ENCODE data around the gene PIGU. TPM values are rescaled to one million over a fixed set of nuclear protein-coding genes. Genes with fewer than 3 reads are reported as not detected.

The PIGU gene
- total and polyA plus RNA-seq, 9 of the 15 experiments (the other 6 are each of a cell fraction or from before 2014, with no cell fraction given), result 6.5 to 100 (median 28.1) TPM

DNA sequence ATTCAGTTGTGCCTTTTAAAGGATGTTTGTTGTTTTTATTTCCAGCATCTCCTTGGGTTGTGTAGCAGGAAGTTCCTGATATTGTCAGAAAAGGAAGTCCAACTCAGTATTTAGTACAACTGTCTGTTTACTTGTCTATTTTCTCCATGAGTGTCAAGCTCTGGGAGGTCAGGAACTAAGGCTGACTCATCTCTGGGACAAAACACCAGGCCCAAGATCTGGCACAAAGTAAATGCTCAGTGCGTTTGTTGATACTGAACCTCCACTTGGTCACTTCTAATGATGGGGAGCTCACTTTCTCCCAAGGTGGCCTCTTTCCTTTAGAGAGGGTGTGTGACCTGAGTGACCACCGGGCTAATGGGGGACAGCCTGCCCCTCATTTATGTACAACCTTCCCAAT lies 12.6 kb upstream of the PIGU start (continued):
- TF ChIP-seq ZNF589 (CRISPR knock-in tag; IDR thresholded peaks at IDR 0.05; ENCODE audit: low read depth) (no peak), ADNP (tag; IDR thresholded peaks at IDR 0.05) (0 out of 2 replicates have a peak, but pooled peaks have one; percentile 40), JUN (IDR thresholded peaks at IDR 0.05; ENCODE audit: borderline replicate concordance, low read depth, low read length) (peak; percentile 47; the same call in 1 of the 2 replicates), JUN (CRISPR knock-in tag; IDR thresholded peaks at IDR 0.05; ENCODE audit: borderline replicate concordance) (no peak), ZNF121 (CRISPR knock-in tag; conservative IDR thresholded peaks at IDR 0.05) (0 out of 2 replicates have a peak, but pooled peaks have one; percentile 14), HDAC2 (IDR thresholded peaks at IDR 0.05) (0 out of 2 replicates have a peak, but pooled peaks have one; percentile 38), SMARCA4 (IDR thresholded peaks at IDR 0.05) (peak; percentile 30; the same call in 1 of the 2 replicates), JUND (IDR thresholded peaks at IDR 0.05; ENCODE audit: borderline replicate concordance, low read depth, low read length) (peak; percentile 75), JUND (tag; IDR thresholded peaks at IDR 0.05; ENCODE audit: borderline replicate concordance, low read depth, low read length) (peak; percentile 78; the same call in 2 of the 3 replicates), WHSC1 (IDR thresholded peaks at IDR 0.05; ENCODE audit: low read length) (no peak), FOSL1 (tag; conservative IDR thresholded peaks at IDR 0.05) (peak; percentile 70), PHB (CRISPR knock-in tag; IDR thresholded peaks at IDR 0.05) (no peak), NR2C1 (IDR thresholded peaks at IDR 0.05) (no peak), NR2C1 (tag; IDR thresholded peaks at IDR 0.05) (peak; percentile 28; the same call in 1 of the 2 replicates), ZNF79 (CRISPR knock-in tag; IDR thresholded peaks at IDR 0.05; ENCODE audit: low read depth) (no peak), ZFX (CRISPR knock-in tag; IDR thresholded peaks at IDR 0.05) (peak; percentile 38; the same call in 1 of the 2 replicates), ZNF24 (IDR thresholded peaks at IDR 0.05) (peak; percentile 42; the same call in 1 of the 2 replicates), NFE2 (IDR thresholded peaks at IDR 0.05; ENCODE audit: low read depth) (0 out of 2 replicates have a peak, but pooled peaks have one; percentile 19), MCM5 (IDR thresholded peaks at IDR 0.05; ENCODE audit: low read depth) (no peak), ZFP1 (CRISPR knock-in tag; IDR thresholded peaks at IDR 0.05) (no peak), PHB2 (IDR thresholded peaks at IDR 0.05; ENCODE audit: low read depth) (no peak), FOXA3 (CRISPR knock-in tag; conservative IDR thresholded peaks at IDR 0.05 in 1 of 2, IDR thresholded peaks at IDR 0.05 in 1 of 2) (peak in 1 of 2 experiments; percentile 39; a peak in 1 of 4 replicates), RAD51 (IDR thresholded peaks at IDR 0.05; ENCODE audit: borderline replicate concordance, low read depth) (no peak), ZNF239 (CRISPR knock-in tag; IDR thresholded peaks at IDR 0.05) (peak; percentile 71), CBX1 (IDR thresholded peaks at IDR 0.05; ENCODE audit: low read depth) (0 out of 2 replicates have a peak, but pooled peaks have one; percentile 25), ETV6 (IDR thresholded peaks at IDR 0.05; ENCODE audit: borderline replicate concordance in 1 of 2, low read depth in 2 of 2, low read length in 1 of 2) (no peak), ETV6 (CRISPR knock-in tag; IDR thresholded peaks at IDR 0.05; ENCODE audit: borderline replicate concordance) (no peak)
- TF ChIP-seq, protein P1, sequence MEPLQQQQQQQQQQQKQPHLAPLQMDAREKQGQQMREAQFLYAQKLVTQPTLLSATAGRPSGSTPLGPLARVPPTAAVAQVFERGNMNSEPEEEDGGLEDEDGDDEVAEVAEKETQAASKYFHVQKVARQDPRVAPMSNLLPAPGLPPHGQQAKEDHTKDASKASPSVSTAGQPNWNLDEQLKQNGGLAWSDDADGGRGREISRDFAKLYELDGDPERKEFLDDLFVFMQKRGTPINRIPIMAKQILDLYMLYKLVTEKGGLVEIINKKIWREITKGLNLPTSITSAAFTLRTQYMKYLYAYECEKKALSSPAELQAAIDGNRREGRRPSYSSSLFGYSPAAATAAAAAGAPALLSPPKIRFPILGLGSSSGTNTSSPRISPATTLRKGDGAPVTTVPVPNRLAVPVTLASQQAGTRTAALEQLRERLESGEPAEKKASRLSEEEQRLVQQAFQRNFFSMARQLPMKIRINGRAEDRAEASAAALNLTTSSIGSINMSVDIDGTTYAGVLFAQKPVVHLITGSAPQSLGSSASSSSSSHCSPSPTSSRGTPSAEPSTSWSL (CRISPR knock-in tag; IDR thresholded peaks at IDR 0.05; ENCODE audit: borderline replicate concordance), result no peak
- TF ChIP-seq, protein P2, sequence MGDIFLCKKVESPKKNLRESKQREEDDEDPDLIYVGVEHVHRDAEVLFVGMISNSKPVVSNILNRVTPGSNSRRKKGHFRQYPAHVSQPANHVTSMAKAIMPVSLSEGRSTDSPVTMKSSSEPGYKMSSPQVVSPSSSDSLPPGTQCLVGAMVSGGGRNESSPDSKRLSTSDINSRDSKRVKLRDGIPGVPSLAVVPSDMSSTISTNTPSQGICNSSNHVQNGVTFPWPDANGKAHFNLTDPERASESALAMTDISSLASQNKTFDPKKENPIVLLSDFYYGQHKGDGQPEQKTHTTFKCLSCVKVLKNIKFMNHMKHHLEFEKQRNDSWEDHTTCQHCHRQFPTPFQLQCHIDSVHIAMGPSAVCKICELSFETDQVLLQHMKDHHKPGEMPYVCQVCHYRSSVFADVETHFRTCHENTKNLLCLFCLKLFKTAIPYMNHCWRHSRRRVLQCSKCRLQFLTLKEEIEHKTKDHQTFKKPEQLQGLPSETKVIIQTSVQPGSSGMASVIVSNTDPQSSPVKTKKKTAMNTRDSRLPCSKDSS (IDR thresholded peaks at IDR 0.05; ENCODE audit: low read depth, partially characterized antibody), result no peak

Measured in K562 (cell line).